ENCODE data around the gene NFATC1.

- TF ChIP-seq CTCF (IDR thresholded peaks at IDR 0.05; ENCODE audit: borderline replicate concordance, extremely low read depth, low read length, poor library complexity, severe bottlenecking), result no peak
- no peak for TF ChIP-seq EZH2 (IDR thresholded peaks at IDR 0.05; ENCODE audit: borderline replicate concordance, low read depth, low read length, severe bottlenecking)
Measured at GRCh38 chr18:79425569-79425886, 29.8 kb downstream of the NFATC1 start.

Measured in DND-41 (cell line).